Left forelimb (tissue), 1 donor: ENCODE results near the gene GULP1.

Experiments
- DNase-seq: peaks from one replicate; pipeline ENCODE4 v3.0.0-alpha.2; 2018; ENCODE audit warnings: low spot score

The GULP1 gene

DNA sequence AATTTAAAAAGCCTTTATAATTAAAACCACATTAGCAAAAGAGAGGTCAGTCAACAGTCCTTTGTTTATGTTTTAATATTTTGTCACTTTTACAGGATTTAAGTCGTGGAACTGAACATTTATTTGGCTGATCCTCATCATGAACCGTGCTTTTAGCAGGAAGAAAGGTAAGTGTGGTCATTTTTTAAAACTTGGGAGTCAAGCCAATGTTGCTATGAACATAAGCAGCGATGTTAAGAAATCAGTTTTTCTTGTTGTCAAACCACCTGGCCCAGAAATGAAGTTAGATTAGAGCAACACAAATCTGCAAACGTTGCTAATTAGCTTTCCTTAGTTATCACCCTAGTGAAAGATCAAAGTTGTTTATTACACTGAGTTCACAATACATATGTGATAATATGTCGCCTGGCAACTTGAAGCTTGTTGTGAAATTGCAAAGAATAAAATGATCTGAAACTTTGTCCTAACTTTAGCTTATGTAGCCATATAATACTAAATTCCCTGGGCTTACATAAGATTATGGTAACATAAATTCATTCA, 186.0 kb downstream of the GULP1 start:
- no peak for DNase-seq

DNA sequence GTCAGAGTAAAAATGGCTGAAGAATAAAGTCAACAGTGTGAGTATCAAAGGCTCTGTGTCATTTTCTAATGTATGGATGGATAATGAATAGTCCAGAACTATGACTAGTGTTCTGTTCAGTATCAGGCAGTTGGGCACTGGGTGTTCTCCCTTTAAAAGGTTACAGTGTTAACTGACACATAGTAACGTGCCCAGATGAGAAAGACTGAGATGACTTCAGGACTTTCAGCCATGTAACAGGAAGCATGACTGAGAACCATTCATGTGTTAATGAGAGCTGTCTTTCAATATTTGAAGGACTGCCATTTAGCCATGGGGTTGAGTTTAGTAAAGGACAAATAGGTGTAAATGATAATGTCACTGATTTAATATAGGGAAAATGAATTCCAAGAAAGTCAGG, 187.1 kb downstream of the GULP1 start:
- no peak for DNase-seq

DNA sequence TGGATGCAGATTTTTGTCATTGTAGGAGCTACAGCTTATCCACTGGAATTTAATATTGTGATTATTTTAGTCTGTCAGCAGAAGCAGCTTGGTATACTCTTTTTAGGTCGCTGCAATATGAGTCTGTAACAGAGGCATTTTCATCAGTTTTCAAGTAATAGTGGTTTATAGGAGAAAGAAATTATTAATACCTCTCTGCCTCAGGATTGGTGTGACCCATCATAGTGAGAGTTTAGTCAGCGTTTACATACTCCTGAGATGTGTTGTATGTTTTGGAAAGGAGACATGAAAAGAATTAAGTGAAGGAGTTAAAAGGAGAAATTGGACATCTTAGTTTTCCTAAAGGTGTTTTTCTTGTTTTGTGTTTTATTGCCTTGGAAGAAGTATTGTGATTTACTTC, 189.8 kb downstream of the GULP1 start:
- no peak for DNase-seq

DNA sequence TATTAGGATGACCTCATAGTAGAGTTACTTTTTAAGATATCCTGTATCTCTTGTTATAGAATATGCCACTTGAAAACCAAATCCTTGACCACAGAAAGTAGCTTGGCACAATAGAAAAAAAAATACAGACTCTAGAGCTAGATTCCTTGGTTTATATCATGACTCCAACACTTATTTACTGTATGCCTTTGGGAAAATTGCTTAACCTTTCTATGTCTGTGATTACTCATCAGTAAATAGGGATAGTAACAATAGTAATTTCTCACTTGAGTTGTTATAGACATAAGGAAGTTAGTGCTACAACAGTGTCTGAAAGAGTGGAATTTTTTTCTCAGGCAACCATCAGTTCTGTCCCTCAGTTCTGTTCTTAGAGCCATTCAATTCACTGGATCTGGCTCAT, 193.8 kb downstream of the GULP1 start:
- DNase-seq = no peak

DNA sequence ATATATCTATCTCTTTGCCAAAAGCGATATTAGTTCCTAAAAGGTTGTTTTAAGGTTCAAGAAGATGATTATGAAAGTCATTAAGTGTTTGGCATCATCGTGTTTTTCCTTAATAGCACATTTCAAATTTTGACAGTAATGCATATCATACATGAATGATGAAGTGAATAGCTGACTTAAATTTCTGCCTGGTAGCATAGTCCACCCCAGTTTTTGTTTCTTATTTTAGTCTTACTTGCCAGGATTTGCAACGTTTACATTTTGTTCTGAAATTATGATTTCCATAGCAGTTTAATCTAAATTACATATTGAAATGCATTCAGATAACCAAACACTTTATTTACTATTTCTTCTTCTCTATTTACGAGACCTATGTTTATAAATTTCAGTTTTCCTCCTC, 201.1 kb downstream of the GULP1 start:
- DNase-seq = no peak

DNA sequence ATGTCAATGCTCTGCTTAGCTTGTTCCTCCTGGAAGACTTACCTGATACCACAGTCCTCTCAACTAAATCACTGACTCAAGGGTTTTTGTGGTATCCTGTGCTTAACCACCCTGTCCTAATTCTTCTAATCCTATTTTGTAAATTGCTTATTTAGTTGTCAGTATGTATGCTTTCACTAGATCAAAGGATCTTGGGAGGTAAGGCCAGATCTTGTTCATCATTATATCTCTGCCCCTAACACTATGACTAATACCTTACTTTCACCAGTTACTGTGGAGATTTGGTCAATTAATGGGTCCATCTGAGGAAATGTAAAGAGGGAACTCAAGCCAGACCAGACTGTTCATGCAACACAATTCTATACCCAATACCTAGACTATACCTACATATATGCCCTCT, 203.2 kb downstream of the GULP1 start:
- no peak for DNase-seq

DNA sequence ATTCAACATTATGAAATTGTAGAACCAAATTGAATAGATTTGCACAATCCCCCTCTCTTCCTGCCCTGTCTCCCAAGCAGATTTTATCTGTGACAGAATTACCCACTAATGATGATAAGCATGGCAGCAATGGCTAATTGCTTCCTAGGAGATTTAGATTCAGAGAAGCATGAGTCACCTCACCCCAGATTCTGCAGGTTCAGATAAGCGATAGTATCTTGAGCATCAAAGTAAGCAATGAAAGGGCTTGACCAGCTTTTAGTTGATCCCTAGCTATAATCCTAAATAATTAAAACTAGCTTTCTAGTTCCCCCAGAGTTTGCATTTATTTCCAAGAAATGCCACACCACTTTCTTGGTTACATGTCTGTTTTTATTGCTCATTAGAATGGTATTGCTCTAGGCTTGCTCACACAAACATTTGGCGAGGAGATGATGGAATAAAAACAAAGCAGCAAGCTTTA, 204.3 kb downstream of the GULP1 start:
- no peak for DNase-seq

DNA sequence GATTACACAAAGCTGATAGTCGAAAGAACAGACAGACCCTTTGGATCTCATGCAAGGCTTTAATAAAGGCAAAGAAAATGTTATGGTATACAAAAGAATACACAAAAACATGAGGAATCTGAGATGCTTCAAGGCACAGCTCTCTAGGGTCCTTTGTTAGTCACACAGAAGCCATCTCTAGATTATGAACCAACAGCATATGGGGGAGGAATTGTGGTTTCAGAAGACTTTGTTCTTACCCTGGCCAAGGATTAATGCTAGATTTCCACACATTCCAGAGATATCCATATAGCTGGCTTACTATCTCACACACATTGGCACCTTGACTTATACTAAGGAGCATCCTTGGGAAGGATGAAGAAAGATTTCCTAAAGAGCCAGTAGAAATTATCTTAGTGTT, 206.1 kb downstream of the GULP1 start:
- DNase-seq = no peak

DNA sequence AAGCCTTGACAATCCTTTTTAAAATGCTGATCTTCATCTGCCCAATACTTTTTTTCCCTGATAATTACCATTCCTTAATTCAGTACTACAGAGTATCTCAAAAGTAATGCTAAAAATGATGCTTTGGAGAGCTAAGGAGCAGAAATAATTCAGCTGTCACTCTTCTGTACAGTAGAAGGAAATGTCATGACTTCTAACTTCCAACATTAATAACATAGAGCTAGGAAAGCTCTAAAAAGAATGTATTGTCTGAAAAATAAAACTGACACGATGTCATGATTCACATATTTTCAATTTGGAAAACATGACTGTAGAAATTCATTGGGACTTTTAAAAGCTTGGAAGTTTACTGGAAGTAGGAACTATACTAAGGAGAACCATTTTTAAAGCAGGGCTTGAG, 212.3 kb downstream of the GULP1 start:
- no peak for DNase-seq

DNA sequence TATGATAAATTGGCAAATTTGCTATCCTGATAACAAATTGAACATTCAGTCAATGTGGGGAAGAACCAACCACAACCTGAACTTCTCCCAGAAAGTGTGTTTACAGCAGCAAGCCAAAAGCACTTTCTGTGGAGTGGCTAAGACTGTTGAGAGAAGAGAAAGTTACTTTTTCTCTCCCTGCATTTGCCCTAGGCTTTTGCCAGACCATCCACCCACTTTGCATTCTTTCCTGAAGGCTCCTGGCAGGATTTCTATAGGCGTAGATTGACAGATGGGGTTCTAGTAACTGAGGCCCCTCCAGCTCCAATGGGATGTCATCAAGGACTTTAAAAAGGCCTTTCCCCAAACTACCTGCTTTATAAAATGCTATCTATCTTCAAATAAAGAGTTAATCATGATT, 215.2 kb downstream of the GULP1 start:
- DNase-seq = no peak

DNA sequence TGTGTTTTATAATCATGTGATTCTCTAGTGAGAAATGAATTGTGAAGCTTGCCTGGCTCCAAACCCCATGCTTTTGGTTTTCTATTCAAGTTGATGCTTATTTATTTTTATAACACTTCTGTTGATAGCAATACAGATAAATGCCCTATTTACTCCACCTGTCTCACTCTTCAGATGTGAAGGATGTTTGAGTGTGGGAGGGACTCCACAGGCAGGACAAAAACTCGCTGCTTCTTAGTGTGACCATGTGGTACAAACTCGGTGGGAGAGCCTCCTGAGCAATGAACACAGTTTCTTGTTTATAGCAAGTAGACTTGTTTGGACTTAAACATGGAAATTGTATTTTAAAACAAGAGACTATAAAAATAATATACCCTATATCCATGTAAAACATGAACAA, 219.7 kb downstream of the GULP1 start:
- no peak for DNase-seq

DNA sequence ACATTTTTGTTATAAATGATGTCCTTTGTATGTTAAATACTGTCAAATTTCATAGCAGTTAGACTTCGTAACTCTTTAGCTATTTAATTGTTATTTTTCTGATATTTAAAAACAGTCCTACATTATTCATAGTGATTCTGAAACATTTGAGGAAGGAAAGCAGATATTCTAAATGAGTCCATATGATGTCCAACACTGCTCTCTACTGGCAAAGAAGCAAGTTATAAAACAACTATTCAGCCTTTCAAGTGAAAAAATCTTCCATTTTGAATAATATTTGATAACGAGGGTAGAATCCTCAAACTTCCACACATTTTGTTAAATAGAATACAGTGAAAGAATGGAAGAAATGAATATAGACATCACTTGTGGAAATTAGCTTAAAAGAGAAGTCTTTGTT, 220.8 kb downstream of the GULP1 start:
- DNase-seq = no peak

DNA sequence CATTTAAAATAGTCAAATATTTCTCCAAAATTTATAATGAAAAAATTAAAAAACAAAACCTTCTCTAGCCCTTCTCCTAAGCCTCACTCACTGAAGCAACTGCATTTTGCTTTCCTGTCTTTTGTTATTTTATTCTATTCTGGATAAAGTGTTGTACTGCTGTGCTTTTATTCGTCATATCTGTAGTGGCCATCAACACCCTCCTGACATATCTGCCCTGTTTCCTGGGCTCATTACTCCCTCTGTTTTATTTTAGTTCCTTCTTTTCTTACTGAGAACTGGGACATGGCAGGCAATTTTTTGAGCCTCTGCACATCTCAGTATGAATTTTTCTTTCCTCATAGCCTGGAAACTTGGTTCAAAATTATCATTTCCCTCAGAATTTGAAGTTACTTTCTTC, 224.2 kb downstream of the GULP1 start:
- DNase-seq = no peak

DNA sequence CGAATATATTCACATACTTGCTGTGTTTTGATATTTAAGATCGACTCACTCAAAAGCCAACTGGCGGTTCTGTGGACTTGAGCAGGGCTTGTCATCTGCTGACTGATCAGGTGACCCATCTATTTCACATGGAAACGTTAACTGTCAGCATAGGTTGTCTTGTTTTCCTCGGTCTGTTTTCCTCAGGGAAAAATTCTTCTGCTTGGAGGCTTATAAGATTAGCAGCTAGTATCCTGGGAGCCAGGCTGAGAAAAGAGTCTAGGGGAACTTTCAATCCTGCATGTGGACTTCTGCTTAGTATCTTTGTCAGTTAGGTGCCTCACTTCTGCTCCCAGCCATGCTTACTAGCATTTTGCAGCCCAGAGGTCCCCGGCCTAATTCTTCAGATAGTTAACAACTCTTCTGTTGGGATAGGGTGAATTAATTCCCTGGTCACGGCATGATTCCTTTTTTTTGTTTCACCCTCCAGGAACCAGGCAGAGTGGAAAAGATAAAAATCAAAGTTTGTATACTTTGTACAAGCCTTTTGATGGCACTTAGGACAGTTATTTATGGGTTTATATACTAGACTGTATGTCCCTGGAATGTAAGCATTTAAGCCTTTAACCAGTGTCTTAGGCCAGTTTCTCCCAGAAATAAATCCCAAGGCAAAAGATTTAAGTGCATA, 226.0 kb downstream of the GULP1 start:
- no peak for DNase-seq

DNA sequence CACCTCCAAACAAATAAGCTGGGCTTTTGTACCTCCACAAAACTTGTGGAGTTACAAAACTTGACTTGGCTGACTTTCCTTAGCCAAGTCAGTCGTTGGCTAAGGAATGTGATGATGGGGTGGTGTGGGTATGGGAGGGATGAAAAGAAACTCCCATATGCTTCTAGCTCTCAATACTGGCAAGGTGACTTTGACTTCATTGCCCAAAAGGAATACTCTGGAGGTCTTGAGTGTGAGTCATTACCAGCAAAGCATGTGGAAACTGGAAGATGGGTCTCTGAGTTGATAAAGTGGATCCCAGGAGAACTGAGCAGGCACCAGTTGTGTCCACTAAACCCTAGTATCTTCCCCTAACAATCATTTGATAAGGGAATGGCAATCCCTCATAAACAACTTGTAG, 226.7 kb downstream of the GULP1 start:
- DNase-seq = no peak

DNA sequence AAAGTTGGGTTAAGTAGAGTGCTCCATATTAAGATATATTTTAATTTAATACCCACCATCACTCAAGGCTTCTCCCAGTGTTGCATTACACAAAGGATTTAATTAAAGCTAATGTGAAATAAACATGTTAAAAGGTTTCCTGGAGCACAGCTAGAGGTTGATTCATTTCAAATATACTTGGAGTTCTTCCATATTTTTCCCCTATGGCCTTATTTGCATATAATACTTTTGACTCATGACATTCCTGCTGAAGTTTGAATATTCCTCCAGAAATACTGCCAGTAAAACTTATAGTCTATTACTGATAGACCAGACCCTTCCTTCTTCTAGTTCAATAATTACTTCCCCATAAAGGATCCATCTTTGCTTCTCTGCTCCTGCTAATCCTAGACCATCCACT, 227.5 kb downstream of the GULP1 start:
- no peak for DNase-seq

DNA sequence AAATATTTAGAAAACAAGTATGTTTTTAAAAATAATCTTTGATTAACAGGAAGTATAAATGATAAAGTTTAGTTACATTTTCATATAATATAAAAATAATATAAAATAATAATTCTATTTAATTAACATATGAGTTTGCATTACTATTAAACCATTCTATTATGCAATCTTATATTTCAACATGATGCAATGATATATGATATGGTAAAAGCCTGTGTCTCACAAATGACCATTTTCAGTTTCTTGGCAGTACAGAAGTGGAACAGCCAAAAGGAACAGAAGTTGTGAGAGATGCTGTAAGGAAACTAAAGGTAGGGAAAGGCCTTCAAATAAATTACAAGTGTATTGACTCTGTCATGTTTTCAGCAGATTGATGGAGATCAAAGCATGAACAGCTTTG, 230.8 kb downstream of the GULP1 start:
- no peak for DNase-seq

DNA sequence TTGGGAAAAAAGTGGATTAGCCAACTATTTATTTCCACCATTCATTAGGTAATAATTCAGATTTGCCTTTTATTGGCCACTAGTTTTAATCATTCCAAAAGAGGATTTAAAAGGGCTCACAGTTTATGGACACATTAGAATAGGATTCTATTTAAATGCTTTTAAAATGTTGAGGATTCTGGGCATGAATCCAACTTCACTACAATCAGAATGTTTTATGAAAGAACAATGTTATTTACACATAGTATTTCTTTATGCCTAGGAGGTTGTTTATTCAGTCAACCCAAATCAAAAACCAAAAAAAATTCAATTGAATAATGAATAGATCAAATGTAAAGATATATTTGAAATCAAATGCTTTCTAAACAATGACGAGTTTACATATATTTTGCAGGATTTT, 232.2 kb downstream of the GULP1 start:
- DNase-seq = no peak

DNA sequence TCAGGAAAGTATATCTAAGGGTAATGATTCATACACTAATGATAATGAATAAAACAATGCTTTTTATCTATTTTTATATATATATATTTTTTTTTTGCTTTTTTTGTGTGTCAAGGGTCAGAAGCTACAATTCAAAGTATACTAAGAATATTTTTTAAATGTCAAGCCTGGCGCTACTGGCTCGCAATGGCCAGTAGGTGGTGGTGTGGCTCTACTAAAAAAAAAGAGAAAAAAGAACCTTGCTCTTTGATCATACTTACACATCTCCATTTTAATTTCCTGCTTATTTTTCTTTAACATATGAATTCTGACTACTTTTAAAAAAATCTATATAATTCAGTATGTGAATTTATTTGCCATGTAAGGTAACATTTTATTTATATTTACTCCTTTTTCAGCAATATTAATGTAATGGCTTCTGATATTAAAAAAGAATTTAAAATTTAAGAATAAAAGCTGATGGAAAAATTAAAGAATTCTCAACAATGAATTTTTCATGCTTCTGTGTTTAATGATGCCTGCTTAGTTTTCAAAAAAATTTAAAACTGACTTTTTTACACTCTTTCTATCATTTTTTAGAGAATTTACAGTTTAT, 232.9 kb downstream of the GULP1 start:
- no peak for DNase-seq

DNA sequence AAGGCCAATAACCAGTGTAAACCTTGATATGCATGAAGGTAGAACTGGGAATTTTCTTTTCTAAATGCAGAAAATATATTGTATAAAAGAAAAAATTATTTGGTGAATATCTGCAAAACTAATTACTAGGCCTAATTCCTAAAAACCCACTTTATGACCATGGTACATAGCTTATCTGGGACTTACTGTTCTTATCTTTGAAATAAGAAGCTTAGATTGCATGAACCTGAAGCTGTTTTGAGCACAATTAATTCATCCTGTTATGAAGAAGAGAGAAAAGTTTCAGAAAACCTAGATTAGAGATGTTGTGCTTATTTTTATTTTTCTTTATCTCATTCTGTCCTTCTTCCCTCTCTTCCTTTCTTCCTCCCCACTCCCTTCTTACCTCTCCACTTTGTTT, 235.0 kb downstream of the GULP1 start:
- no peak for DNase-seq

DNA sequence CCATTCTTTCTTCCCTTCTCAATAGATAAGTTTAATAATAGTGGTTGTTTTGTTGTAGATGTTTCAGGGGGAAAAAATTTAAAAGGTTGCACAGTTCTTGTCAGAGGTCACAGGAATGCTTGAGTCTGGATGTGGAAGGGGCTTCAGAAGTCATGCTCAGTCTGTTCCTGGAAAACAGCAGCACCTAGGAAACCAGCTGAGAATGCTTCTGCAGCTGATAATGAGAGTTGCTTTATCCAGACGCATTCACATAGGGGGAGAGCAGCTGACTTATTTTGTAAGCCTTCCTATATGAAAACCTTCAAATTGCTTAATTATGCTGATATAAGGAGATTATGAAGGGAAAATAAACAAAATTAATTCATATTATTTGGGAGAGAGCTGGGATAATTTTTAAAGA, 235.5 kb downstream of the GULP1 start:
- DNase-seq = no peak

DNA sequence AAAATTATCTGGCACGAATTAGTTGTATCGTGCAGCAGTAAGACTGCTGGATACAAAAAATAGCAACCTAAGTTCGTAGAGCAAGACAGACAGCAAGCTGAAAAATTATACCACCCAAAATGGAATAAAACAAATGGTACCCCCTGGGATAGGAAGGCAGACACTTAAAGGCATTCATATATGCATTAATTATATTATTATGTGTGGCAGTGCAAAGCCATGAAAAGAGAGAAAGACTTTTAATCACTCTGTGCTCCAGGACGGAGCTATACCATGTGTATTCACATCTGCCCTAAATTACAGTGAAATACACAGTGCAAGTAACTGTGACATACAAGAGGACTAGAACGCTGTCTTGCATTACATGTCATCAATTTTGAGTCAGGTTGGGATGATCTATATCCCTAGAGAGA, 235.9 kb downstream of the GULP1 start:
- DNase-seq = no peak

DNA sequence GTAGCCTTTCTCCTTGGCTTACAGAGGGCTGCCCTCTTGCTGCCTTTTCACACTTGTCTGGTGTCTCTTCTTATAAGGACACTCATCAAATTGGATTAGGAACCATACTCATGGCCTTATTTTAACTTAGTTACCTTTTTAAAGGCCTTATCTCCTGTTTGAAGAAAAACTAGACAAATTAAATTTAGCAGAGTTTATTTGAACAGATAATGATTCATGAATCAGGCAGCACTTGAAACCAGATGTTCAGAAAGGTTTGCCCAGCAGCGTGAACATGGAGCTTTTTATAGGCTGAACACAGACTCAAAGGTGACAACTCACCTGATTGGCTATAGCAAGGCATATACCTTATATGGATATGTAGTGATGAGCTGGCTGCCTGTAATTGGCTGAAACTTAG, 238.0 kb downstream of the GULP1 start:
- no peak for DNase-seq

DNA sequence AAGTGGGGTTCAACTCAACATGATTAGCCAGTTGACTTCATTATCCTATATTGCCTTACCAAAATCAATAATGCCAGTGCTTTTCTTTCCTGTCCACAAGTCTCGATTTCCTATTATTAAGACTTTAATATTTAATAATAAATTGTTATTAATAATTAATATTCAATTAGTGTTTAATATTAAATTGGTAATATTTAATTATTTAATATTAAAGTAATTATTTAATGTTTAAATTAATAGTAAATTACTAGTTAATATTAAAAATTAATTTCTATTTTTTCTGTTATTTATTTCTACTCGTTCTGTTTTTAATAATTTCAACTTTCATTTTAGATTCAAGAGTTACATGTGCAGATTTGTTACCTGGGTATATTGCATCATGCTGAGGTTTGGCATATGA, 243.2 kb downstream of the GULP1 start:
- DNase-seq = no peak
